TTC549 (cell line): ENCODE data around the gene CELA1.

Source experiments
- FAIRE-seq: peaks from 2 replicates; lab custom pipeline; 2012; peaks lifted over from hg19 to GRCh38; lab: Jason Lieb, UNC

Gene CELA1

DNA sequence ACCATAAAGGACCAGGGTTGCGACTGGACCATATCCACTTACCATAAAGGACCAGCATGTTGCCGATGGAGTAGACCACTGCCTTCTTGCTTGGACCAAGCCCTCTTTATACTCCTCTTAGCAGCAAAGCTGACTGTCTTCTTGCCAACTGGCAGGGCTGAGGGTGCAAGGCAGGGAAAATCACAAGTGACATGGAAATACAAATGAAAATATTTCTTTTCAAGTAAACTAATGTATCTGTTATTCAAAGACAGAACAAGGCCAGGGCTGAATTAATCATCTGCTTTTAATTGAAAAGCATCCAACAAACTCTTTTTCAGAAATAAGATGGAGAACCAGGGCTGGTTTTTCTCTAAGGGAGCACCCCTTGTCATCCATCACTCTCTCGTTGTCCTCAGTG, at the start of gene CELA1:
Gene CELA1, minus strand, starts transcription at position 99 of the 400 bp plus-strand sequence. Its CDS starts 41 bp downstream, at position 58.
- no peak for FAIRE-seq

DNA sequence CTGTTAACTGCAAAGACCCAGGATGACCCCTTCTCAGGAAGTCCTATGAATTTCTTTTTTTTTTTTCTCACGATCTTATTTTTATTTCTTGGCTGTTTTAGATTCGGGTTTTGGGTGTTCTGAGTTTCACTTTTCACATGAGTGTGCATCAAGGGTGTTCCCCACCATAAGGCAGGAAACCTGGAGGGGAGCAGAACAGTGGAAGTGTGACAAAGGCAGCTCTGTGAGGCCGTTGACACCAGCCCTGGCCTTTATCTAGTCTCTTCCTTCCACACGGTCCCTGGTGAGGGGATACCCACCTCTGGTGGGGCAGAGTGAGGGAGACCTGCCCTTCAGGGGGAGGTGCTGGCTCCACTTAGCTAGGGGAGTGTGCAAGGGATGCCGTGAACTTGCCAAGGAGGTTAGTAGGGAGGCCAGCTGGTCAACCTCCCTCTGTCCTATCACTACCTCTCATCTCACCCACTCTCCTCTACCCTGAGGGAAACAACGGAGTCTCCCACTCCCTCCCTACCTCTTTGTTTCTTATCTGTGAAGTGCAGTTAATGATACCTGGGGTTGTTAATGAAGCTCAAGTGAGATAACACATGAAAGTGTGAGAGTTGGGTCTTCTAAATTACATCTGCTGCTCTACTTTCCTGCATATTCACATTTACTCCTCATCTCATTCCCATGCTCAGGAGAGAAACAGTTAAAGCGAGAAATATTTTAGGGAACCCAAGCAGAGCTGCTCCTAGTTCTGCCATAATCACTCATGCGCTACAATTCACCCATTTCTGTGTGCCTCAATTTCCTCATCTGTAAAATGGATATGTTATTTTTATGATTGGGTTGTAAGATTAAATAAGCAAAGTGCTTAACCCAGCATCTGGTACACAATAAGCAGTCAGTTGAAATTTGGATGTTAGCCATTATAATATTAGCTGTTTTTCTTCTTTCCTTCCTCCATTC, 49.1 kb upstream of the CELA1 start:
- no peak for FAIRE-seq

DNA sequence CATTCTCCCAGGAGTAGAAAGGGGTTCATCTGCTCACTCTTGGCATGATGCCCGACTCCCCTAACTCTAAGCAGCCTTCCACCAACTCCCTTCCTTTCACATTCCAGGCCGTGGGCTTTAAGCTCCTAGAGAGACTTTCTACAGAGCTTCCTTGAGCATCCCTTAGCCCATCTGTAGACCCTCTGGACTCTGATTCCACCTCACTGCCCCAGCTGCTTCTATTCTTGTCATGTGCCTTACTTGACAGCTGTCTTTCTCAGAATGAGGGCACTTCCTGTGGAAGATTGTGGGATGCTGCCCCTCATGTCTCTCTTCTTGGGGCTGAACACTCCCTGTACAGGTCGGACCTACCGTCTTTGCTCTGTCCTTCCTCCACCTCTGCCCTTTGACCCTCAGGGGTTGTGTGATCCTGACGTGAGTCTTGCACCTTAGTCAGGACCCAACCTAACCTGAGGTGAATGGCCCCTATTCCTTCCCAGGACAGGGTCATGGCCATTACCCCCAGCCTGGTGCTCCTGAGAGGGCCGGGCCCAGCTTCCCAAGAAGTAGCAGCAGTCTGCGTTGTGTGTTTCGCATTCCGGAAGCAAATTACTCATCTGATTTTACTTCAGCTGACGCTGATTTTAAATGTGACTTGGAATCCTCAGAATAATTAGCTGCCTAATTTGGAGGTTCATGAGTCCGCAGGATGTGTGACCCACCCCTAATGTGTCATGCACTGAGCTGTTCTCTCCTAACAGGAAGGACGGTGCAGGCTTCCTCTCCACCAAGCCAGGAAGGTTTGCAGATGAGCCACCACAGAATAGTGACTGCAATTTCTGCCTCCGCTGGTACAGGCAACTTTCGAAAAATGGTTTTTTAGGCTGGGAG, 47.4 kb upstream of the CELA1 start:
- FAIRE-seq, result no peak

DNA sequence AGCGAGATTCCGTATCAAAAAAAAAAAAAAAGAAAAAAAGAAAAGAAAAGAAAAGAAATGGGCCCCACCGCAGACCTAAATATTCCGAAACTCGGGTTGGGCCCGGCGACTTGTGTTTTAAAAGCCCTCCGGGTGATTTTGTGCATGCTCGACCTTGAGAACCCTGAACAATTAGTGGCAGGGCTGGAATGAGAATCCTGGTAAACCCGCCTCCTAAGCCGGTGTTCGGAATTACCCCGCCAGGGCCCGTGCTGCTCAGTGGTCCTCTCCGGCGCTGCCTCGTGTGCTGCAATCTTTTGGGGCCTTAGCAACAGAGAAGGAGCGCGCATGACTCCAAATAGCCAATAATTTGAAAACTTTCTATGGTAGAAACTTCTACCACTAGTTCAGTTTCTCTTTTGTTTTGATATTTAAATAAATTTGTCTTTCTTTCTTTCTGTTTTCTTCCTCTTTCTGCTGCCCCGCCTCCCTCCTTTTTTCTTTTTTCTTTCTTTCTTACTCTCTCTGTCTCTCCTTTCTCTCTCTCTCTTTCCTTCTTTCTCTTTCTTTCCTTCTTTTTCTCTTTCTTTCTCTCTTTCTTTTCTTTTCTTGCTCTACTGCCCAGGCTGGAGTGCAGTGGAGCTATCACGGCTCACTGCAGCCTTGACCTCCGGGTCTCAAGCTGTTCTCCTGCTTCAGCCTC, 46.2 kb upstream of the CELA1 start:
- FAIRE-seq, result no peak

DNA sequence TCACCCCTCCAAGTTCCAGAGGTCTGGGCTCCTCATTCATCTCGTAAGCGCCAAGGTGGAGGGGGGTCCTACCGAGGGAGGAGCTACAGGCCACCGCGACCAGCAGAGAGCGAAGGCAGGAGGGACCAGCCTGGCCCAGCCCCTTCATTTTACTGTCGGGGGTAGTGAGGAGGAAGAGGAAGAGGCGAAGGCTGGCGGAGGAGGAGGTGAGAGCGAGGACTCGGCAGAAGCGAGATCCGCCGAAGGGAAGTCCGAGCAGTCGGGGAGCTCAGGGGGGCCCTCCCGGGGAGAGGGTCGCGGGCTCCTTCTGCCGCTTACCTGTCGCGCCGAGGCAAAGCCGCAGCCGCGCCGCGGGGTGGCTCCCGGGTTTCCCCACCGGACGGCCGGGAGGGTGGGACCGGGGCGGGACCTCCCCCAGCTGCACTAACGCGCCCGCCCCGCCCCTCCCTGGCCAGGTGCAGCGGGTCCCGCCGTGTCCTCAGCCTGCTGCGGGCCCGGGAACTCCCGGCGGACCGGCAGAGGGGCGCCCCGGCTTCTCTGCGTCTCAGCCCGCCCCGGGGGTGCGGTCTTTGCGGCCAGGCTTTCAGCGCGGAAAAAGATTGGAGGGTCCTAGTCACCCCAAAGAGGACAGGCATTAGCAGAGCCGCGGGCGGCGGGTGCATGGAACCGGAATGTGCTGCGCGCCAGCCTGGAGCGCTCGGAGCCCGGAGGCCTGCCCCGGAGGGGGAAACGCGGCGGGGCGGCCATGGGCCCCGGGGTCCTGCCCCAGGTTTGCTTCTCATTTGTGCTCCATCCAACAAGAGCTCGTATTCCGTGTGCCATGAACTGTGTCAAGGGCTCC, 45.0 kb upstream of the CELA1 start, which contains the start of gene GALNT6:
Gene GALNT6, minus strand, starts transcription at position 124 of the 841 bp plus-strand sequence. CDS start 11,625 bp downstream, outside the sequence.
- FAIRE-seq, result no peak

DNA sequence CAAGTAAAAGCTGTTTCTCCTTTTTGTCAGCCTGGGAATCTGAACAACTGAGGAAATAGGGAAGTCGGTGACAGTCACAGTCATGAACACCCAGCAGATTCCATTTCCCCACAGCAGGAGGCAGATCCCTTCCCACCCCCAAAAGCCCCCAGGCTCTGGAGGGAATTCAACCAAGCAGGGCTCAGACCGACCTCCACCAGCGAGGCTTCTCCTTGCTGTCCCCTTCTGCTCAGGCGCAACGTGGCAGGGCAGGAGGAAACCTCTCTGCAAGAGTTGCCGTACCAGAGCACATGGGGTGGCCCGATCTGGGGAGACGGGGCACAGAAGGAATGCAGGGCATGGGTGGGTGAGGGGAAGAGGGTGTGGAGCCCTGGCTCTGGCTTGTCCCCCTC, 44.4 kb upstream of the CELA1 start:
- no peak for FAIRE-seq

DNA sequence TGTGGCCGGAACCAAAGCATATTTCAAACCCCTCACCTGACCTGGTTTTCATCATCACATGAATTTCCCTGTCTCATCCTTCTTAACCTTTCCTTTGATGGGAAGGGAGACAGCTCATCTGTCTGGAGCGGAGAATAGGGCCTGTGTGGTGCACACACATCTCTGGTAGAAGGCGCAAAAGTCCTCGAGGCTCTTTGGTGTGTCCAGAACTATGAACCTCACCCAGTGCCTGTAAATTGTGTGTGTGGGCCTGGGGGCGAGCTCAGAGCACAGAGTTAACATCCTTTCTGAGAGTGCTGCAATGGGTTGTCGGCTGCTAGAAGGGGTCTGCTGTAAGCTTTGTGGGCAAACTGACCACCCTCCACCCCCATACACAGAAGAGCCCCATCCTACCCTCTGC, 44.0 kb upstream of the CELA1 start:
- no peak for FAIRE-seq

DNA sequence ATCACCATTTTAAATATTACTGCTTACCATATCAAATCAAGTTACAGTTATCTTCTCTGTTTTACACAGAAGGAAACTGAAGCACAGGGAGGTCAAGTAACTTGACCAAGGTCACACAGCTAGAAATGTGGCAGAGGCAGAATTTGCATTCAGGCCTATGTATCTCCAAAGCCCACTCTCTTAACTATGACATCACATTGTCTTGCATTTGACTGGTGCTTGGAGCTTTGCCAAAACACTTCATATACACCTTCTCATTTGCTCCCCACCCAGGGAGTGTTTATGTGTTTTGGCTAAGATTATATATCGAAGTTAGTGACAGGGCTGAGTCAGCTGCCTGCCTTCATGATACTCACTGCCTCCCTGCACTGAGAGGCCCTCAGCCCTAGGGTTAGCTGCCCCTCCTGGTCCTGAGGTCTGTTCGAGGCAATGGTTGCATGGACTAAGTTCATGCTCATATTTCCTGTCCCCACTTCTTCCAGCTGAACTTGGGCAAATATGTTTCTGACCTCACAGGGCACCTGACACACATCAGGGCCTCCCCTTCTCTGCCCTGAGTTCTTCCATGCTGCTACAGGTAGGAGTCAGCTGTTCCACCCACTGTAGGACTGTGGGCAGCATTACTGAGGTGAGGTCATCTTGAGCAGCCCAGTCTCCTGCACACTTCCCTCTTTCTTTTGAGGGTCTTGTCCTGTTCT, 43.0 kb upstream of the CELA1 start:
- no peak for FAIRE-seq

DNA sequence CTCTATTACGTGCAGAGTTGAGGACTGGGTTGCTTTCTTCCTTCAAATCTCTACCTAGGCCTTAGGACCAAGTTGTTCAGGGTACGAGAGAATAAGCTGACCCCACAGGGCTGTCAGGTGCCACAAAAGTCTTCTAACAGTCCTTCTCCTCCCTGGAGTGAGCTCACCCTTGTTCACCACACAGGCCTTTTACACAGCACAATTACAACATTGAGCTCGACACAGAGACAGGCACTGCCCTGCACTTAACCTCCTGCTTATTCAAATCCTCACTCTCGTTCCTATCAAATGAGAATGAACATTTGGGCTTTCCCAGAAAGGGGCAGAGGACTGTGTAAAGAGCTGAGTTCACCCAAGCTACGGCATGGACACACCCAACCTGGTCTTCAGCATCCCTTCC, 42.4 kb upstream of the CELA1 start:
- no peak for FAIRE-seq

DNA sequence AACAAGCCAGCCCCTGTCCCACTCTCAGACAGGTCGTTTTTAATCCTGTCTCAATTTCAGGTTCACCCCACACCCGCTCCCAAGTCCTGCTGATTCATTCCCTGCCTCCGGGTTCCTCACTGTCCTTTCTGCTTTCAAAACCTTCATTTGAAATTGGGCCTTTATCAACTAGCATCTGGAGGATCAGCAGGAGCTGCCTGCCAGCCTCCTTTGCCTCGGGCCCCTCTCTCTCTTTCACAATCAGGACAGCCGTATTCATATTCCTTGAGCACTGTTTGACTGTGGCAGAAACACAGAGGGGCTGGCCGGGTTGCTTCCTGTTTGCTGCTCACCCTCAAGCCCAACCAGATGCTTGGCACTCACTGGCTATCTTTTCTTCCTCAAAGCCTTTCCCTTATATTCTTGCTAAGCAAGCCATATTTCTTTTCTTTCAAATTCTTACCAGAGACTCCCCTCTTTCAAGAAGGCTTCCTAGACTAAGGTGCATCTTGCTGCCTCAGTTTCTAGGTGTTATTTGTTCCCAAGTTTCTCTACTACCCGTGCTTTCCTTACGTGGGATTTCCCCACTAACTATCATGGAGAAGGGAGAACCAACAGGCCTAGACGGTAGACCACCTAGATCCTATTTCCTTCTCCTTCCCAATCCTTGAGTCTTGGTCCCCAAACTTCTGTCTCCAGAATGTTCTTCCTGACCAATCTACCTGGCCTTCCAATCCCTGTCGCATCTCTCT, 41.8 kb upstream of the CELA1 start:
- no peak for FAIRE-seq

DNA sequence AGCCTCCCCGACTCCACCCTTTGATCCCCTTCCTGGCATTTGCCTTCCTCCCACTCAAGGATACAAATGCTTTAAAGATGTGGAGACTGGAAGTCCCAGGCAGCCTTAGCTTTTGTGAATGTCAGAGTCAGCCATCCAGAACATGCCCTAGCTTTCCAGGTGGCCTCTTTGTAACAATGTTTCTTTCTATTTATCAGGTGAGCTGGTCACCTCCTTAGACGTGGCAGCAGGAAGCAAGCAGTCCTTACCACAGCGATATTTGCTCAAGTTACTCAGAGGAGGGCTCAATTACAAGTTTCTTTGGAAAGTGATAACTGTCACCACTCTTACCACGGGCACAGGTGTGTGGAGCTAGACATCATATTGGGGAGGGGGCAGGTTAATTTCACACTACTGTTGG, 39.9 kb upstream of the CELA1 start:
- no peak for FAIRE-seq

DNA sequence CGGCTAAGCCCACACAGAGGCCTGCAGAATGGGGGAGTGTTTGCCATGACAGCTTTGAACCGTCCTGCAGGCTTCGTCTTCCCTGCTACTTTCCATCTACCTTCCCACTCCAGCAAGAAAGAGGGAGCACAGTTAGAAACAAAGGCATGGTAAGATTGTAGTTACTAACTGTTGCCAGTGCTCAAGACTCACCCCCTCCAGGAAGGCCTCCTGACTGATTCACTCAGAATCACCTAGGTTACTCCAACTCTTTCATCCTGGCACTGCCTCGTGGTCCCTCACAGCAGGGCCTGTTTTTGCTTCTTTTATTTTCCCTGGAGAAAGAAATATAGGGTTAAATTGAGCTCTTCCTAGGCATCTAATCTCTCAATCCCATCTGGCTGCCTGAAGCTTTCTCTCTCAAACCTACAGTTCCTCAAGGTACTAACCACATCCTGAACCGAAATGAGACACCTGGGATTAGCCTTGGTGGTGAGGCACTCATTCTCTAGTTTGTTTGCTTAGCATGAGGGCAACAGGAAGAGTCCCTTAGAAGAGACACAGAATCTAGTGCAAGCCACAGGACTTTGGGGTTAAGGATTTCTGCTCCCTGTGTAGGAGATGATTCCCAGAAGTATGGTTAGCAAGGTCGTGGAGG, 36.9 kb upstream of the CELA1 start:
- FAIRE-seq, result no peak

DNA sequence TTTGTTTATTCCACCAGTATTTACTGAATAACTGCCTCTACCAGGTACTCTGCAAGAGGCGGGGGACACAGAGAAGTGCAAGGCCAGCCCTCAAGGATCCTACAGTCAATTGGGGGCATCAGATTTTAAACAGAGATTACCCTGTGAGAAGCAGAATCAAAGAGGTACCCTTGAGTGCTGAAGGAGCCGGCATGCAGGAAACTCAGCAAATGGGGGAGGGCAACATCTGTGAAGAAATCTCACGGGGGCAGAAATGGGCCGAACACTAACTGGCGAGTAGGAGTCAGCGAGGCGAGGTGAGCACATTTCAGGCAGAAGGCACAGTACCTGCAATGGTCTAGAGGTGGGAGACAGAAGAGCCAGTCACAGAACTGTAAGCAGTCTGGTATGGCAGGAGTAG, 35.7 kb upstream of the CELA1 start:
- no peak for FAIRE-seq

DNA sequence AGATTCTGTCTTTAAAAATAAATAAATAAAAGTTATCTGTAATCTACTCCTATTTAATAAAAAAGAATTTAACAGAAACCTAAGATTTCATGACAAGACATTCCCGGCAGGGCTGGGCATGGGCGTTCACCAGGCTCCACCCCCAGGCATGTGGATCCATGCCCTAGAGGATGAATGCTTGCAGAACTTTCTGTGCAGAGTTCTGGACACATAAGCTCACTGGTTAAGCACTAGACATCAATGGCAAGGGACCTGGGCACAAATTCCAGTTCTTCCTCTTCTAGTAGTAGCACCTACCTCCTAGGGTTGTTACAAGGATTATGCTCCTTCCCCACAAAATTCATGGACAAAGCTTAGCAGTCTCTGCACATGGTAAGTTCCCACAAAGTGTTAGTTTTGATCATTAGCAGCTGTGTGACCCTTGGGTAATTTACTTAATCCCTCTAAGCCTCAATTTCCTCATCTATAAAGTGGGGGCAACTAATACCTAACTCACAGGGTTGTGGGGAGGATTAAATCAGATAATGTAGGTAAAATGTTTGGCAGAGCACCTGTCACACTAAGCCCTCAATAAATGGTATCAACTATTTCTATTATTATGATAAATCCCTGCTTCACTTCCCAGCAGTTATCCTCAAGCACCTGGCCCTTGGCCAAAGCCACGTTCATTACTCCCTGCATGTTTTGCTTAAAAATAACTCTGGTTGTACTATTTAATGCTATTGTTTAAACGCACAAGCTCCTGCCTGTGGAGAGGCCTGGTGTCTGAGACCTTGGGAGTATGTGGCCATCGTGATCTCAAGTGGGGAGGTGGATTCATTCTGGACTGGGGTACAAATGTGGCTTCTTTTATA, 35.0 kb upstream of the CELA1 start:
- FAIRE-seq, result no peak

DNA sequence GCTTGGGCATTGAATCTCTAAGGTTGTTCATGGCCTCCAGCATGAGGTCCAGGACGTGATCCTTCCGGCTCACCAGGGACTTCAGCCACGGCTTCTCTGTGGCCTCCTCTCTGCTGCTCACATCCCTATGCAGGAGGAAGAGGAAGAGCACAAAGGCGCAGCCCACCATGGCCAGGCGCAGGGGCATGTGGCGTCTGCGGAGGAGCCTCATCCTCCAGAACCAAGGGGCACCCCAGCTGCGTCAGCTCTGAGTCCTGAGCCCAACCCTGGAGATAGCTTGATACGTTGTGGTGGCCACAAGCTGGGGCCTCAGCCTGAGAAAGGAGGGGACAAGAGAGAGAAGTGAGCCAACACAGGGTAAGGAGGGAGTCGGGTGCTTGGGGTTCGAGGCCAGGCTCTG, 33.1 kb upstream of the CELA1 start:
- FAIRE-seq, result no peak

DNA sequence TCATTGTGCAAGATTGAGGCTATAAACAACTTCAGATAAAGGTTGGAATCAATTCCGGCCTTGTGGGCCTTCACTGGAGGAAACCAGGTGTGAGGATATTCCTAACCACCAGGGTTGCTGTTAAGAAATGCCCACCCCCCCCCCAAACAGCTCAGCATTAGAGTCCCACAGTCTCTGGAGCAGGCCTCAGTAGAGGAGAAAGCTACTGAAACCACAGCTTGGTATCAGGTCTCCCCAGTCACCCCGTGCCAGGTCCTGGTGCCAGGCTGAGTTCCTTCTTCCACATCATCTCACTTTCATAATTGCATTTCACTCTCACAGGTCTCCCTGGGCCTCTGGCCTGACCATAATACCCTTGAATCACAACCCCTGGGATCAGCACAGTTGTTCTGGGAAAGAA, 32.3 kb upstream of the CELA1 start:
- FAIRE-seq, result no peak

DNA sequence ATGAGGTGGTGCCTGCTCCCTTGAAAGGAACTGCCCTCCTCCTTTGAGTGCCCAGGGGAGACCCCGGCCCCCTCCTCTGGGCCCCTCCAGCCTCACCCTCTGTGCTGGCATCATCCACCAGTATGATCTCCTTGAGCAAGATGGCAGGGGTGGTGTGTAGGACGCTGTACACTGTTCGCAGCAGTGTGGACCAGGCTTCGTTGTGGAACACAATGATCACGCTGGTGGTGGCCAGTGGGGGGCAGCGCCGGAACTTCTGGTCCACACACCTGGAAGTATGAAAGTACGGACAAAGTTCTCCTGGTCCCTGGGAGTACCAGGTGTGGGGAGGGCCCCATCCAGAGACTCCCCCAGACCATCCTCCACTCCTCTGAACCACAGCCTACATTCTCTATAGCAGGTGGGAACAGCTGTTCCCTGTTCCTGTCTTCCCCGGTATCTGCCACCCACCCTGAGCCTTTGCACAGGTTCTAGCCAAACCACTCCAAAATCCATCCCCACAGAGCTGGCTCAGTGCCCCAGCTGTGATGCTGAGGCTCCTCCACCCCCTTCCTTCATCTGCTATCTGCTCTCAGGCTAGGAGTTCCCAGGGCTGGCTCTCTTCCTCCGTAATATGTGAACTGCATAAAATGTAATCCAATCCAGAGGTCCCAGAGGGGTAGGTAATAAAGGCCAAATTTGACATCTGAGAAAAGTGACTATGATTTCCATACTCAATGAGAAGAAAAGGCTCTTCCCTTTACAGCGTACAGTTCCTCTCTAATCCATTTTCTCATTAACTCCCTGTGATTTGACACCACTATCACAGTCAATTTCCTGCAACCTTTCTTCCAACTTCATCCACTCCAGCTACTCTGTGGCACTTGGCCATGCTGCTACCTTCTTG, 30.9 kb upstream of the CELA1 start:
- no peak for FAIRE-seq

DNA sequence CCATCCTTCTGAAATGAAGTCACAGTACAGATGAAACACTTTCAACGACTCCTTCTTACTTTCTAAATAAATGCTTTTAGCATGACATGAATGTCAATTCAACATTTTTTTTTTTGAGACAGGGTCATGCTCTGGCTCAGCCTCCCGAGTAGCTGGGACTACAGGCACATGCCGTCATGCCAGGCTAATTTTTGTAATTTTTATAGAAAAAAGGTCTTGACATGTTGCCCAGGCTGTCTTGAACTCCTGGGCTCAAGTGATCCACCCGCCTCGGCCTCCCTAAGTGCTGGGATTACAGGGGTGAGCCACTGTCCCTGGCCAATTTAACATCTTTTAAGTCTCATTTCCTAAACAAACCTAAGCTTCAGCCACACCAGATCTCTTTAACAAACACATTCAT, 28.4 kb upstream of the CELA1 start:
- no peak for FAIRE-seq
